ENCODE data around the gene ZFP92. TPM values are rescaled to one million over a fixed set of nuclear protein-coding genes. Genes with fewer than 3 reads are reported as not detected.

The ZFP92 gene
- total RNA-seq, 3 donors from 2014 or later = 0.17 to 1.6 (median 0.22) TPM

GRCh38 chrX:153377727-153378126 is 33.5 kb upstream of the ZFP92 start:
- intact Hi-C loops (cut with DNase I, micrococcal nuclease) = no loop called here
- H3K36me3 ChIP-seq (ENCODE audit: low read depth) = no peaks in the 10 kb centered on the region
- no peak overlapping the region for H3K4me3 ChIP-seq
- ATAC-seq (no peak), DNase-seq (no peak)
- TF ChIP-seq CTCF (IDR thresholded peaks at IDR 0.05) = no peak
- no peaks in the 10 kb centered on the region for H3K4me1 ChIP-seq (ENCODE audit: low read depth)
- no peaks in the 10 kb centered on the region for H3K9me3 ChIP-seq

DNA sequence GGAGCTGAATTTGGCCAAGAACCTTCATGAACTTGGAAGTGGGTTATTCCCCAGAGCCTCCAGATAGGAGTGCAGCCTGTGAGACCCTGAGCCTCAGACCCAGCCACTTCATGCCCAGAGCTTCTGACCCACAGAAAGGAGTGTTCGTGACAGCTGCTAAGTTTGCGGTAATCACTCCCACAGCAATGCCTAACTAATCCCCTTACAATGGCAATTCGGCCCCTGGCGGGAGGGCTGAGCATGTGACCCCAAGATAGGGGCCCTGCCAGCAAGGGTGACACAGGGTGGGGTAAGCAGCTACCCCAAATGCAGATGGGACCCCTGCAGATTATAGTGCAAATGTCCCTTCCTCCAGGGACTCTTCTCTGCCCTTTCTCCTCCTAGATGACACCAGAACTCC is 32.7 kb upstream of the ZFP92 start:
- Histone ChIP-seq H3K36me3 (ENCODE audit: low read depth) (no peaks in the 10 kb centered on the region), H3K4me1 (ENCODE audit: low read depth) (no peaks in the 10 kb centered on the region), H3K4me3 (no peak overlapping the region), H3K9me3 (no peaks in the 10 kb centered on the region)
- intact Hi-C loops (cut with DNase I, micrococcal nuclease) = no loop called here
- DNase-seq (no peak), ATAC-seq (no peak)
- TF ChIP-seq CTCF (IDR thresholded peaks at IDR 0.05) = no peak

- Histone ChIP-seq H3K36me3 (ENCODE audit: low read depth) (no peaks in the 10 kb centered on the region), H3K4me3 (no peak overlapping the region), H3K9me3 (no peaks in the 10 kb centered on the region), H3K4me1 (ENCODE audit: low read depth) (no peaks in the 10 kb centered on the region)
- no peak for TF ChIP-seq CTCF (IDR thresholded peaks at IDR 0.05)
- ATAC-seq = no peak
- intact Hi-C loops (cut with DNase I, micrococcal nuclease) = no loop called here
- DNase-seq = no peak
Observed at GRCh38 chrX:153379508-153379907, 31.8 kb upstream of the ZFP92 start.

- Histone ChIP-seq H3K36me3 (ENCODE audit: low read depth) (no peaks in the 10 kb centered on the region), H3K9me3 (no peaks in the 10 kb centered on the region), H3K4me3 (no peak overlapping the region), H3K4me1 (ENCODE audit: low read depth) (no peaks in the 10 kb centered on the region)
- DNase-seq (no peak), ATAC-seq (no peak)
- TF ChIP-seq CTCF (IDR thresholded peaks at IDR 0.05) = no peak
- intact Hi-C loops (cut with DNase I, micrococcal nuclease) = no loop called here
Observed at GRCh38 chrX:153379971-153380581, 31.2 kb upstream of the ZFP92 start.

DNA sequence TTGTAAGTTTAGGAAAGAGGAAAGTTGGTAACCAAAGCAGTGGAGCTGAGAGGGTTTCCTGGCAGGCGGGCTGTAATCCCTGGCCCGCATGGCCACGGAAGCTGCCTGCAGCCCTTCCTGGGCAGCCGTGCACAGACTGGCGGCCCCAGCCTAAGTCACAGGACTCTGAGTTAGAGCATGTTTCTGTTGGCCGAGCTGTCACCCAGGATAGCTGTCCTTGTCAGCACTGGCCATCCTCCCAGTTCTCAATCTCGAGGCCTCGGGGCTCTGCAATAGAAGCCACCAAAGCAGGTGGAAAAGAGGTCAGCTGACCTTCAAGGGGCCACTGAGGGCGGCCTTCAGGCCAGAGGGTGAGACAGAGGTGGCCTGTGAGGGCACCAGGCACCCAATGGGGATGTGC is 30.6 kb upstream of the ZFP92 start:
- Histone ChIP-seq H3K9me3 (no peaks in the 10 kb centered on the region), H3K4me3 (no peak overlapping the region), H3K36me3 (ENCODE audit: low read depth) (no peaks in the 10 kb centered on the region), H3K4me1 (ENCODE audit: low read depth) (no peaks in the 10 kb centered on the region)
- ATAC-seq = no peak
- intact Hi-C loops (cut with DNase I, micrococcal nuclease) = no loop called here
- no peak for DNase-seq
- TF ChIP-seq CTCF (IDR thresholded peaks at IDR 0.05) = no peak

Data from mucosa of descending colon (tissue), 3 donors.